Measurements from ENCODE around the gene CEP85L. TPM values are rescaled to one million over a fixed set of nuclear protein-coding genes. Genes with fewer than 3 reads are reported as not detected.

The CEP85L gene
- total and polyA plus RNA-seq, 2 of the 13 experiments (the other 11 are each of a cell fraction or from before 2014, with no cell fraction given) = 0.44 to 1.7 TPM

GRCh38 chr6:118652051-118652615 is 742 bp upstream of the CEP85L start:
- H3K27ac ChIP-seq (ENCODE audit: extremely low read length, insufficient read depth, low read length) = no peak overlapping the region
- H3K9me3 ChIP-seq (ENCODE audit: low read length) = no peaks in the 10 kb centered on the region
- peaks cover 16% of the 10 kb centered on the region for H3K4me1 ChIP-seq (ENCODE audit: insufficient read depth, low read length)
- H3K4me3 ChIP-seq (replicated peaks in 1 of 3; ENCODE audit: insufficient read depth in 1 of 3, low read depth in 2 of 3, low read length in 3 of 3) = peak overlapping the region; percentile 61 to 81 (median 64); a peak in 5 of 6 replicates
- no peaks in the 10 kb centered on the region for H4K20me1 ChIP-seq (ENCODE audit: insufficient read depth, low read length)
- H3K36me3 ChIP-seq (replicated peaks in 1 of 2; ENCODE audit: control insufficient read depth in 1 of 2, insufficient read depth in 2 of 2, low read length in 2 of 2) = no peaks in the 10 kb centered on the region
- ATAC-seq = no peak
- in situ Hi-C loops (cut with HindIII; ENCODE audit: extremely low pct_ligation_motif_present, low pct_unique_long_range_greater_than_20kb) (no loop called here), intact Hi-C loops (cut with micrococcal nuclease; ENCODE audit: unreplicated experiment) (no loop called here)
- H3K79me2 ChIP-seq (ENCODE audit: insufficient read depth, low read length) = no peaks in the 10 kb centered on the region
- ChIA-PET CTCF (ENCODE audit: low intra/inter-chr PET ratio, low total read pairs) (no interaction called here), POLR2A (no interaction called here)
- DNase-seq (ENCODE audit: low spot score) = no peak
- TF ChIP-seq ZNF136 (CRISPR knock-in tag; IDR thresholded peaks at IDR 0.05; ENCODE audit: low read depth) = 0 out of 2 replicates have a peak, but pooled peaks have one; percentile 61
- TF ChIP-seq RAD21 (CRISPR knock-in tag; IDR thresholded peaks at IDR 0.05) = no peak
- 0 out of 2 replicates have a peak, but pooled peaks have one; percentile 9 for TF ChIP-seq ZNF354B (CRISPR knock-in tag; IDR thresholded peaks at IDR 0.05)
- TF ChIP-seq PATZ1 (CRISPR knock-in tag; IDR thresholded peaks at IDR 0.05) = 0 out of 2 replicates have a peak, but pooled peaks have one; percentile 4
- TF ChIP-seq KDM1A (CRISPR knock-in tag; IDR thresholded peaks at IDR 0.05) = no peak
- TF ChIP-seq DNMT1 (CRISPR knock-in tag; IDR thresholded peaks at IDR 0.05) = no peak
- 0 out of 2 replicates have a peak, but pooled peaks have one; percentile 9 for TF ChIP-seq HNF1B (CRISPR knock-in tag; IDR thresholded peaks at IDR 0.05)
- no peak for TF ChIP-seq AKNA (CRISPR knock-in tag; IDR thresholded peaks at IDR 0.05; ENCODE audit: borderline replicate concordance)
- peak overlapping the region; percentile 91 for H3K4me2 ChIP-seq (ENCODE audit: low read depth, low read length)
- BruUV-seq (replicated peaks) = no TSS peak
- 53% methylated on average over 20 of the region's 20 CpGs for WGBS (ENCODE audit: low lambda C conversion rate)
- peaks cover 0 to 27% of the 10 kb centered on the region in 2 experiments; a peak in 3 of 5 replicates for H3K27me3 ChIP-seq (ENCODE audit: control insufficient read depth in 1 of 2, insufficient read depth in 2 of 2, low read length in 2 of 2)
- no peak overlapping the region for H2AFZ ChIP-seq (ENCODE audit: low read length)
- FAIRE-seq = no peak
- peak overlapping the region; percentile 27; the same call in 1 of the 2 replicates for H3K9ac ChIP-seq (ENCODE audit: insufficient read depth, low read depth, low read length)

Measured in HepG2 (cell line).